GM18517 (cell line): ENCODE data around the gene ZFP14.
"Not testable (repeated sequence)": the region's sequence is repeated elsewhere in the genome, so short reads cannot be mapped to it uniquely, and the experiment has no call there.

Experiments
- ATAC-seq: cut with Tn5 transposase; IDR thresholded peaks from one replicate; pipeline ENCODE4 v1.9.1; 2021; ENCODE audit warnings: mild to moderate bottlenecking, moderate library complexity; ENCODE audit not compliant: unreplicated experiment

The ZFP14 gene

GRCh38 chr19:36331353-36332228, 47.4 kb downstream of the ZFP14 start:
- no peak for ATAC-seq

DNA sequence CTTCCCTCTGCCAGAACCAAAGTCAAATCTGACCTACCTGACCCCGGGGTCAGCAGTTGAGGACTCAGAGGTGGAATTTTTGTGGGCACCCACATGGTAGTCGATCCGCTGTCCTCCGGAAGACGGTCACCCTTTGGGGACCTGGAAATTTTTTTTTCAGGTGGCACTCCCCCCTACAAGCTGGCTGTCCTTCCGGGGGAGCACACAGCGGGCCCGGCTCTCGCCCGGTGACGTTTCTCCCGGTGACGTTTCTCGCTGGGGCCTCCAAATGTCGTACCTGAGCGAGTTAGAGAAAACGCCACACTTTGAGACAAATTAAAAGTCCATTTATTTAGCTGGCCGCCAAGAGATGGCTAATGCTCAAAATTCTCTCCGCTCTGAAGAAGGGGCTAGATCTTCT, 48.8 kb downstream of the ZFP14 start:
- no peak for ATAC-seq

DNA sequence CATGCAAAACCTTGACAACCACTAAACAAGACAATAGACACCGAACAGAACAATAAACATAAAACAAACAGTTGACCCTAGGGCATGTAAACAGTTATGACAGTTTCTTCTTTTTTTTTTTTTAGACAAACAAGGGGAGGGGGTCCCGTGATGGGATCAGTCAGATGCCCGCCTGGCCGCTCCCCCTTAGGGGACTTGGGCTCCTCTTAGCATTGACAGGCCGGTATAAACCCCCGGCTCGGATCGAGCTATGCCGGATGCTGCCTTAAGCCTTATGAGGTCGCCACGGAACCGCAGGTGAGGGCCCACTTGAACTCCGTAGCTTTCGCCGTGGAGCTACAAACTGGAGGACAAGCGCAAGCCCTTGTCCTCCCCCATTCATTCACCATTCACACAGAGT, 49.5 kb downstream of the ZFP14 start:
- ATAC-seq = not testable (repeated sequence)

- ATAC-seq = not testable (repeated sequence)
Observed at GRCh38 chr19:36326649-36327048, 52.4 kb downstream of the ZFP14 start.

DNA sequence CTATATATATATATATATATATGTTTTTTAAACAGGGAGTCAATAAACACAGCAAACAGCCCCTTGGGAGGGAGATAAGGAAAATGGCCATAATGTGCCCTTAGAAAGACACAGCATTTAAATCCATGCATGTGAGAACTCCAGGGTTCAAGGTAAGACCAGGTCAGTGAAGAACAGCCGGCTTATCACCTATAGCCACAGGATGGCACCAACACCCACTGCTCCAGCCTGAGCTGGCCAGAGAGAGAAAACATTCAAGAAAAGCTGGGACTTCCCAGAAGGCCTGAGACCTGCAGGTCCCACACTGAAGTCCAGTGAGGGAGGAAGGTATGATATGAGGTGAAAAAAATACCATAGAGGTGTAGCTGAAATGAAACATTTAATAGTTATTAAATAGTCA, 63.8 kb downstream of the ZFP14 start:
- ATAC-seq = not testable (repeated sequence)

- ATAC-seq = not testable (repeated sequence)
Observed at GRCh38 chr19:36314053-36314452, 64.9 kb downstream of the ZFP14 start.

DNA sequence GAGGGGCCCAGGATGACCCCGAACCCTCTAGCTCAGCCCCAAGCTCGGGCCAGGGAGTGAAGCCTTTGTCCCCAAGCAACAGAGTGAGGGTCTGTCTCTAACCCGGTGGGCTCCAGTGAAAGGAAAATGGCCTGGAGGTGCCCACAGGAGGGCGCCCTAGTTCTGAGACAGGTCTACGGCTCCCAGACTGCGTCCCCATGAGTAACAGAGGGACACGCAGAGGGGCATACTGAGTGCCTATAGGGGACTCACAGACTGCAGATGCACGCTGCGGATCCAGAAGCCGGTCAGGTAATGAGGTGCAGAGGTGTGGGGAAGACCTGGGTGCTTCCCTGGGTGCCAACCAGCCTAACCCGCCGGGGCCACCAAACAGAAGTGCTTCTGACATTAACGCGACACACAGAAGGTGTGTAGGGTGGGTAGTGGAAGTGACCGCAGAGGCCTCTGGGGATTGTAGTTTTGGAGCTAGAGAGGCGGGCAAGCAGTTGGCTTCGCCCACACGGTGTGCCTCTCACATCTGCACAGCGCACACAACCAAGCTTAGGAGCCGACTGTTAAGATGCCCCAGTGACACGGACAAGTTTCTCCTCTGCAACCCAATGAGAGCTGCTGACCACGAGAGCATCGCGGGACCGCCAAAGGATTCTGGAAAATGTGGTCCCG, 67.8 kb downstream of the ZFP14 start:
- not testable (repeated sequence) for ATAC-seq

DNA sequence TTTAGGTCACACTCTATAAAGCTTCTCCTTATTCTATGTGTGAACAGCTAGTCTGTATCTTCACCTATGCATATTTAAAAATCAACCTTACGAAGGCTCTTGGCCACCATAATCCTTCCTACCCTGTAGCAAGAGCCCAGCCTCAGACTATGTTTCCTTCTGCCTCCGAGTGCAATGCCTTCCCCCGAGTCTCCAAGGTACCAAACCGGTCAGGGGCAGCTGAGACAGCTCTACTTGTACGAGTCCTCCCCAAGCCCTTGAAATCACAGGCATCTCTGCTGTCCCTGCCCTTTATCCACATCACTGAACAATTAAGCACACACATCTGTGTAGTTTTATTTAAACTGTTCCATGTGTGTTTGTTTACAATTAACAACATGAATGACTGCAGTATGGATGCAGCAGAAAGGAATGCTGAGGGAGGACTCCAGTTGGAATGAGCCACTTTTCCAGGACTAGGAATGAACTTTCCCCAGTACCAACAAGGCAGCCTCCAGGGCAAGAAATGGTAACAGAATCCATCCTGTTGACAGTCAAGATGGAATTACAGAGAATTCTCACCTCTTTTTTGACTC, 68.5 kb downstream of the ZFP14 start:
- ATAC-seq = not testable (repeated sequence)

DNA sequence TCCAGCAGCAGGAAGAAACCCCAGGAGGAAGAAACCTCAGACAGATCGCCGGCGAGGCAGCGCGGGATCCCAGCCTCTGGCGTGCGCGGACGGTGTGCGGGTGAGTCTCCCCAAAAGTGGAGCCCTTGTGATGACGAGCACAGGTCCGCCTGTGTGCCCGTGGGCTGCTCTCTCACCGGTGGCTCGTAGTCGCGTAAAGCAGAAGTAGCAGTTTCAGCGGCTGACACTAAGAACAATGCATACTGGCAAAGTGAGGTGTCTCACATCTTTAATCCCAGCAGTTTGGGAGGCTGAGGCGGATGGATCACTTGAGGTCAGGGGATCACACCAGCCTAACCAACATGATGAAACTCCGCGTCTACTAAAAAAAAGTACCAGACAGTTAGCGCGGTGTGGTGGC, 69.2 kb downstream of the ZFP14 start:
- not testable (repeated sequence) for ATAC-seq

GRCh38 chr19:36309309-36309708, 69.7 kb downstream of the ZFP14 start:
- not testable (repeated sequence) for ATAC-seq

DNA sequence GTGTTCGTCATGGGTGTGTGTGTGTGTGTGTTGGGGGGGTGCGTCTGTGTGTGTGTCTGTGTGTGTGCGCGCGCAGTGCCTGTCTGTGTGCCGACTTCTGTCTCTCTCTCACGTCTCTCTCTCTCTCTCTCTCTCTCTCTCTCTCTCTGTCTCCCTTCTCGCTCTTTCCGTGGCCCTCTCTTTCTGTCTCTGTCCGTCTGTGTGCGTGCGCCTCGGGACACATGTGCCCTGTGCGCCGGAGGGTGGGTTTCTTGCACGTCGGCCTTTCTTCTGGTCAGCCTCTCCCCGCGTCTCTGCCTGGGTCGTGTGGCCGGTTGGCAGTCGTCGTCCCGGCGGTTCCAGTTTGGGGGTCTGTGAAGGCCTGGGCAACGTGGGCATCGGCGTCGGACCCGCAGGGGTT, 86.7 kb downstream of the ZFP14 start:
- ATAC-seq = not testable (repeated sequence)
